HEK293T (cell line): Measurements from ENCODE around the gene PTPRQ.

ENCODE experiments used
- CTBP1 ChIP-seq: fragments of 450-650 bp; IDR thresholded peaks from 2 replicates; pipeline ENCODE4 v1.6.1; 2016; ENCODE audit warnings: borderline replicate concordance
- FOXA1 ChIP-seq: fragments of 450-650 bp; IDR thresholded peaks from 2 replicates; pipeline ENCODE4 v1.6.1; 2016; ENCODE audit warnings: mild to moderate bottlenecking
- FOXM1 ChIP-seq: fragments of 450-650 bp; IDR thresholded peaks from 2 replicates; pipeline ENCODE4 v1.6.1; 2017; ENCODE audit warnings: mild to moderate bottlenecking, borderline replicate concordance
- L3MBTL2 ChIP-seq: fragments of 450-650 bp; conservative IDR thresholded peaks from 2 replicates; pipeline ENCODE4 v1.6.1; 2016; ENCODE audit warnings: mild to moderate bottlenecking
- LEF1 ChIP-seq: fragments of 450-650 bp; IDR thresholded peaks from 2 replicates; pipeline ENCODE4 v1.6.1; 2017; ENCODE audit warnings: mild to moderate bottlenecking, borderline replicate concordance
- NFRKB ChIP-seq: fragments of 450-650 bp; IDR thresholded peaks from 2 replicates; pipeline ENCODE4 v1.6.1; 2016; ENCODE audit warnings: mild to moderate bottlenecking, moderate library complexity
- PKNOX1 ChIP-seq: fragments of 450-650 bp; IDR thresholded peaks from 2 replicates; pipeline ENCODE4 v1.6.1; 2016
- SP1 ChIP-seq: fragments of 450-650 bp; IDR thresholded peaks from 2 replicates; pipeline ENCODE4 v1.6.1; 2017
- TARDBP ChIP-seq: fragments of 450-650 bp; IDR thresholded peaks from 2 replicates; pipeline ENCODE4 v1.6.1; 2016
- ZNF384 ChIP-seq: fragments of 450-650 bp; IDR thresholded peaks from 2 replicates; pipeline ENCODE4 v1.6.1; 2016

- TF ChIP-seq FOXA1 (no peak), TARDBP (no peak), PKNOX1 (no peak), L3MBTL2 (no peak), SP1 (no peak), FOXM1 (no peak), ZNF384 (no peak), NFRKB (no peak), LEF1 (no peak), CTBP1 (no peak)
Measured at GRCh38 chr12:80581783-80582182, 137.7 kb downstream of the PTPRQ start.
